IMR-90 (cell line): ENCODE results near the gene C1QTNF7. TPM values are rescaled to one million over a fixed set of nuclear protein-coding genes. Genes with fewer than 3 reads are reported as not detected.

ENCODE experiments used
- ATAC-seq: fragments of 200-7000 bp; cut with Tn5 transposase; 2 replicates; pipeline ENCODE4 v1.9.1; 2020; ENCODE audit warnings: low read depth, mild to moderate bottlenecking, moderate library complexity
- BruUV-seq: library from RNA; stranded (reverse); fragments of 400-500 nt; replicated peaks from 2 replicates; lab custom pipeline; 2021; lab: Mats Ljungman, UMichigan
- CTCF ChIA-PET: fragments of 300-600 bp; formaldehyde crosslinking; extraction: SDS; loops from one replicate; lab custom pipeline; 2021; ENCODE audit warnings: antibody characterized with exemption; lab: Yijun Ruan, JAX
- POLR2A ChIA-PET: fragments of 300-600 bp; sonication (Branson Sonifier 250); formaldehyde crosslinking; loops from one replicate; lab custom pipeline; 2022; ENCODE audit warnings: antibody characterized with exemption; ENCODE audit not compliant: unreplicated experiment; lab: Charles Lee
- DNase-seq: peaks from one replicate; pipeline ENCODE4 v3.0.0; 2013
- H2AFZ ChIP-seq: replicated peaks from 2 replicates; pipeline ENCODE3; 2013; ENCODE audit warnings: low read length, mild to moderate bottlenecking; ENCODE audit not compliant: poor library complexity
- H2AK5ac ChIP-seq: 2 replicates; pipeline ENCODE4 v1.6.1; 2013; ENCODE audit warnings: low read depth, low read length, inconsistent platforms
- H2AK9ac ChIP-seq: replicated peaks from 2 replicates; pipeline ENCODE3; 2013; ENCODE audit warnings: mild to moderate bottlenecking, low read depth, low read length, moderate library complexity; ENCODE audit not compliant: poor library complexity
- H2BK120ac ChIP-seq: 2 replicates; pipeline ENCODE4 v1.6.1; 2013; ENCODE audit warnings: low read depth, low read length, inconsistent platforms
- H2BK15ac ChIP-seq: 3 replicates; pipeline ENCODE4 v1.6.1; 2013; ENCODE audit warnings: low read depth, low read length, inconsistent platforms
- H2BK20ac ChIP-seq: 2 replicates; pipeline ENCODE4 v1.6.1; 2013; ENCODE audit warnings: low read depth, mild to moderate bottlenecking, inconsistent platforms, low read length, moderate library complexity
- H2BK5ac ChIP-seq: 2 replicates; pipeline ENCODE4 v1.6.1; 2013; ENCODE audit warnings: mild to moderate bottlenecking, low read depth, low read length, inconsistent platforms; ENCODE audit not compliant: poor library complexity, severe bottlenecking
- H3K14ac ChIP-seq: replicated peaks from 2 replicates; pipeline ENCODE4 v1.6.1; 2013; ENCODE audit warnings: low read depth, low read length, inconsistent platforms
- H3K18ac ChIP-seq: 2 replicates; pipeline ENCODE4 v1.6.1; 2013; ENCODE audit warnings: low read depth, low read length, control low read depth
- H3K23ac ChIP-seq: 2 replicates; pipeline ENCODE4 v1.6.1; 2013; ENCODE audit warnings: low read depth, low read length, inconsistent platforms
- H3K27ac ChIP-seq: 2 replicates; pipeline ENCODE4 v1.5.1; 2013; ENCODE audit warnings: mild to moderate bottlenecking, control low read depth, low read length; ENCODE audit not compliant: insufficient read depth
- H3K27me3 ChIP-seq: 2 replicates; pipeline ENCODE4 v1.6.1; 2013; ENCODE audit warnings: low read length; ENCODE audit not compliant: control insufficient read depth, insufficient read depth
- H3K36me3 ChIP-seq: 2 replicates; pipeline ENCODE4 v1.6.1; 2013; ENCODE audit warnings: low read length, mixed read lengths; ENCODE audit not compliant: control insufficient read depth, insufficient read depth
- H3K4ac ChIP-seq: 2 replicates; pipeline ENCODE4 v1.6.1; 2013; ENCODE audit warnings: low read depth, low read length, inconsistent platforms
- H3K4me1 ChIP-seq: 2 replicates; pipeline ENCODE4 v1.6.1; 2013; ENCODE audit warnings: low read length, mixed read lengths; ENCODE audit not compliant: control insufficient read depth, insufficient read depth
- H3K4me2 ChIP-seq: 2 replicates; pipeline ENCODE4 v1.6.1; 2013; ENCODE audit warnings: low read depth, mild to moderate bottlenecking, control low read depth, low read length, moderate library complexity
- H3K4me3 ChIP-seq: 2 replicates; pipeline ENCODE4 v1.5.1; 2013; ENCODE audit warnings: low read depth, mild to moderate bottlenecking, control low read depth, low read length, moderate library complexity; ENCODE audit not compliant: insufficient read depth
- H3K56ac ChIP-seq: 2 replicates; pipeline ENCODE4 v1.6.1; 2013; ENCODE audit warnings: low read length, inconsistent platforms; ENCODE audit not compliant: insufficient read depth; ENCODE audit errors: extremely low read depth
- H3K79me1 ChIP-seq, 2 experiments: 2 replicates each; pipeline ENCODE4 v1.6.1; 2013; ENCODE audit warnings: low read length in 2 of 2, inconsistent platforms in 1 of 2, low read depth in 1 of 2
- H3K9ac ChIP-seq: 2 replicates; pipeline ENCODE4 v1.6.1; 2013; ENCODE audit warnings: low read depth, low read length, control low read depth
- H3K9me1 ChIP-seq: 2 replicates; pipeline ENCODE4 v1.6.1; 2013; ENCODE audit warnings: low read length, inconsistent platforms; ENCODE audit not compliant: insufficient read depth
- H3K9me3 ChIP-seq: 2 replicates; pipeline ENCODE4 v1.6.1; 2013; ENCODE audit warnings: low read length; ENCODE audit not compliant: control insufficient read depth, insufficient read depth
- H4K20me1 ChIP-seq: 2 replicates; pipeline ENCODE4 v1.6.1; 2013; ENCODE audit warnings: low read length, inconsistent platforms; ENCODE audit not compliant: insufficient read depth
- H4K5ac ChIP-seq: 2 replicates; pipeline ENCODE4 v1.6.1; 2013; ENCODE audit warnings: mild to moderate bottlenecking, low read depth, low read length, control low read depth
- H4K8ac ChIP-seq, 2 experiments: 2 replicates each; pipeline ENCODE4 v1.6.1; 2013; ENCODE audit warnings: low read depth in 2 of 2, low read length in 2 of 2, control low read depth in 1 of 2, inconsistent platforms in 1 of 2
- H4K91ac ChIP-seq: 2 replicates; pipeline ENCODE4 v1.6.1; 2013; ENCODE audit warnings: low read depth, low read length, inconsistent platforms; ENCODE audit not compliant: insufficient read depth
- BHLHE40 ChIP-seq: fragments of 150-350 bp; IDR thresholded peaks from 2 replicates; pipeline ENCODE4 v1.6.1; 2016; ENCODE audit warnings: mild to moderate bottlenecking, low read depth, low read length
- CEBPB ChIP-seq: IDR thresholded peaks from 2 replicates; pipeline ENCODE4 v1.6.1; 2012; ENCODE audit warnings: low read depth, low read length, improper control_type of control experiment
- CHD1 ChIP-seq: IDR thresholded peaks from 2 replicates; pipeline ENCODE4 v1.6.1; 2012; ENCODE audit warnings: low read depth, low read length, improper control_type of control experiment
- ELK1 ChIP-seq: fragments of 150-350 bp; IDR thresholded peaks from 2 replicates; pipeline ENCODE4 v1.6.1; 2016; ENCODE audit warnings: low read depth, mild to moderate bottlenecking, low read length, moderate library complexity, borderline replicate concordance
- FOS ChIP-seq: fragments of 150-350 bp; IDR thresholded peaks from 2 replicates; pipeline ENCODE4 v1.6.1; 2016; ENCODE audit warnings: low read depth, low read length
- MAZ ChIP-seq: IDR thresholded peaks from 2 replicates; pipeline ENCODE4 v1.6.1; 2012; ENCODE audit warnings: low read depth, mild to moderate bottlenecking, low read length, improper control_type of control experiment, moderate library complexity, borderline replicate concordance
- MXI1 ChIP-seq: IDR thresholded peaks from 2 replicates; pipeline ENCODE4 v1.6.1; 2012; ENCODE audit warnings: low read depth, mild to moderate bottlenecking, low read length, moderate library complexity, borderline replicate concordance
- NFE2L2 ChIP-seq: fragments of 150-350 bp; IDR thresholded peaks from 2 replicates; pipeline ENCODE4 v1.6.1; 2016; ENCODE audit warnings: low read depth, mild to moderate bottlenecking, low read length
- RAD21 ChIP-seq: IDR thresholded peaks from 2 replicates; pipeline ENCODE4 v1.6.1; 2012; ENCODE audit warnings: low read length, improper control_type of control experiment
- RCOR1 ChIP-seq: IDR thresholded peaks from 2 replicates; pipeline ENCODE4 v1.6.1; 2012; ENCODE audit warnings: mild to moderate bottlenecking, low read length, improper control_type of control experiment; ENCODE audit not compliant: insufficient replicate concordance
- RFX5 ChIP-seq: IDR thresholded peaks from 2 replicates; pipeline ENCODE4 v1.8.0; 2012; ENCODE audit warnings: low read depth, mild to moderate bottlenecking, low read length, moderate library complexity
- SMC3 ChIP-seq: fragments of 150-350 bp; IDR thresholded peaks from 2 replicates; pipeline ENCODE4 v1.6.1; 2016; ENCODE audit warnings: low read depth, mild to moderate bottlenecking, antibody characterized with exemption, low read length, moderate library complexity
- WGBS, 2 experiments: methylation state at CpG; one replicate each; pipeline versions ENCODE4 v1.1.5 to v1.1.7; 2013; ENCODE audit warnings: missing lambda C conversion rate in 2 of 2; ENCODE audit not compliant: insufficient read length in 1 of 2; ENCODE audit errors: extremely low coverage in 2 of 2; 5-methylcytosine and 5-hydroxymethylcytosine counted together
- dilution Hi-C: fragments of 300-500 bp; cut with HindIII; formaldehyde crosslinking; loops from one replicate; pipeline ENCODE4 v1.14.3; 2018; ENCODE audit warnings: low sequenced_read_pairs; ENCODE audit not compliant: unreplicated experiment
- in situ Hi-C: fragments of 300-500 bp; cut with MboI; formaldehyde crosslinking; loops from 3 replicates; pipeline ENCODE4 v1.14.3; 2019; ENCODE audit warnings: low sequenced_read_pairs, inconsistent platforms, mixed read lengths
- intact Hi-C: fragments of 100-400 bp; cut with micrococcal nuclease; formaldehyde crosslinking; loops from 2 replicates; pipeline ENCODE4 v1.10.0; 2022
- polyA plus RNA-seq, 3 experiments: library from polyadenylated mRNA; depleted of rRNA; stranded (reverse); fragments of >200 nt; gene quantifications; 2 replicates each; pipeline ENCODE4 v1.2.3, GENCODE V29; 2012; ENCODE audit warnings: low replicate concordance in 1 of 3
- total RNA-seq: library from RNA; depleted of rRNA; stranded (reverse); fragments of >200 nt; gene quantifications from 2 replicates; pipeline ENCODE4 v1.2.3, GENCODE V29; 2012
- TF ChIP-seq, protein P1 (sequence below): fragments of 150-350 bp; IDR thresholded peaks from 2 replicates; pipeline ENCODE4 v1.6.1; 2017; ENCODE audit warnings: mild to moderate bottlenecking, antibody characterized with exemption, low read length, low read depth
- TF ChIP-seq, protein P2 (sequence below): conservative IDR thresholded peaks from 2 replicates; pipeline ENCODE4 v1.5.1; 2012; ENCODE audit warnings: mild to moderate bottlenecking, low read depth, low read length, improper control_type of control experiment

Gene C1QTNF7
- total and polyA plus RNA-seq, 2 of the 4 experiments (the other 2 are of a cell fraction): 0.12 to 0.18 TPM

DNA sequence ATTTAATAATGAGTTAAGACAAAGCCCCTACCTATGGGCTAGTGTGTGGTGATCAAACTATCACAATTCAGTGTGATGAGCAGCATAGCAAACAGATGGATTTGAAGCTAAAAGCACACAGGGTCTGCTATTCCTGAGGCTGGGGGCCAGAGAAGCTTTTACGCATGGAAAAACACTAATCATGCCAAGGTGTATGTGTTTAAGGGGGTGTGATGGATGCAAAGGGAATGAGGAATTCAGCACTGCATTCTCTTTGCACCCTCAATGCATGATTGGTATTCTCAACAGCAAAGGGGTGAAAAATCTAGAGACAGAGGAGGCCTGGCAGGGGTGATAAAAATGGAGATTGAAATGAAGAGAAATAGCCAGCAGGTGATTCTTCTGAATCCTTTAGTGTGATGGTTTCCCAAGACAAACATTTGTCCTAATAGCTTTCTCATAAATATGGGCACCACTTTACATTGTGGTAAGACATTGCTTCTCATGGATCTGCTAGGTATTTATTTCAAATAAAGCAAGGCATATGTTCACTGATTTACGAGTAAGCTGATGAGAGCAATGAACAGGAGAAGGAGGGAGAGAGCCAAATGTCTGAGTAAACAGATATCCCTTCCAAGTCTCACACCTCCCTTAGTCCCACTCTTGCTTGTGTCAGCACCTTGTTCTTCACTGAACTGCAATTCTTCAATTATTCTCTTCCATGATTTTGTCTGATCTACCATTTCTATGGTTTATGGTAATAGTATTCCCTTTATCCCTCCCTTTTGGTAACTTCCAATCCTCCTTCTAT lies 15.7 kb downstream of the C1QTNF7 start:
- Histone ChIP-seq H4K8ac (no peak overlapping the region), H3K9me3 (no peaks in the 10 kb centered on the region), H2AFZ (no peak overlapping the region), H3K36me3 (no peaks in the 10 kb centered on the region), H3K9me1 (no peaks in the 10 kb centered on the region), H3K79me1 (no peaks in the 10 kb centered on the region), H2AK5ac (no peak overlapping the region), H2BK20ac (no peak overlapping the region), H3K4me1 (no peaks in the 10 kb centered on the region; the same call in 1 of the 2 replicates), H3K9ac (no peak overlapping the region), H2AK9ac (no peak overlapping the region), H3K4me3 (no peak overlapping the region), H3K56ac (no peak overlapping the region), H4K5ac (no peak overlapping the region), H4K20me1 (no peaks in the 10 kb centered on the region), H2BK120ac (no peak overlapping the region), H2BK15ac (no peak overlapping the region), H4K91ac (no peak overlapping the region), H2BK5ac (no peak overlapping the region), H3K14ac (no peak overlapping the region), H3K27ac (no peak overlapping the region), H3K27me3 (no peaks in the 10 kb centered on the region), H3K18ac (no peak overlapping the region), H3K23ac (no peak overlapping the region), H3K4me2 (no peak overlapping the region), H3K4ac (no peak overlapping the region)
- ATAC-seq: no peak
- no peak for DNase-seq
- BruUV-seq: no TSS peak
- ChIA-PET POLR2A (no interaction called here), CTCF (no interaction called here)
- intact Hi-C loops (no loop called here), in situ Hi-C loops (no loop called here), dilution Hi-C loops (no loop called here)
- TF ChIP-seq, protein P1, sequence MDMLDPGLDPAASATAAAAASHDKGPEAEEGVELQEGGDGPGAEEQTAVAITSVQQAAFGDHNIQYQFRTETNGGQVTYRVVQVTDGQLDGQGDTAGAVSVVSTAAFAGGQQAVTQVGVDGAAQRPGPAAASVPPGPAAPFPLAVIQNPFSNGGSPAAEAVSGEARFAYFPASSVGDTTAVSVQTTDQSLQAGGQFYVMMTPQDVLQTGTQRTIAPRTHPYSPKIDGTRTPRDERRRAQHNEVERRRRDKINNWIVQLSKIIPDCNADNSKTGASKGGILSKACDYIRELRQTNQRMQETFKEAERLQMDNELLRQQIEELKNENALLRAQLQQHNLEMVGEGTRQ: no peak
- TF ChIP-seq, protein P2, sequence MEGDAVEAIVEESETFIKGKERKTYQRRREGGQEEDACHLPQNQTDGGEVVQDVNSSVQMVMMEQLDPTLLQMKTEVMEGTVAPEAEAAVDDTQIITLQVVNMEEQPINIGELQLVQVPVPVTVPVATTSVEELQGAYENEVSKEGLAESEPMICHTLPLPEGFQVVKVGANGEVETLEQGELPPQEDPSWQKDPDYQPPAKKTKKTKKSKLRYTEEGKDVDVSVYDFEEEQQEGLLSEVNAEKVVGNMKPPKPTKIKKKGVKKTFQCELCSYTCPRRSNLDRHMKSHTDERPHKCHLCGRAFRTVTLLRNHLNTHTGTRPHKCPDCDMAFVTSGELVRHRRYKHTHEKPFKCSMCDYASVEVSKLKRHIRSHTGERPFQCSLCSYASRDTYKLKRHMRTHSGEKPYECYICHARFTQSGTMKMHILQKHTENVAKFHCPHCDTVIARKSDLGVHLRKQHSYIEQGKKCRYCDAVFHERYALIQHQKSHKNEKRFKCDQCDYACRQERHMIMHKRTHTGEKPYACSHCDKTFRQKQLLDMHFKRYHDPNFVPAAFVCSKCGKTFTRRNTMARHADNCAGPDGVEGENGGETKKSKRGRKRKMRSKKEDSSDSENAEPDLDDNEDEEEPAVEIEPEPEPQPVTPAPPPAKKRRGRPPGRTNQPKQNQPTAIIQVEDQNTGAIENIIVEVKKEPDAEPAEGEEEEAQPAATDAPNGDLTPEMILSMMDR: no peak
- TF ChIP-seq RFX5 (no peak), CEBPB (no peak), MAZ (no peak), RCOR1 (no peak), CHD1 (no peak), SMC3 (no peak), NFE2L2 (no peak), BHLHE40 (no peak), MXI1 (no peak), ELK1 (no peak), FOS (no peak), RAD21 (no peak)
- no CpG with 5 or more reads among the region's 2 CpGs for WGBS, 2 experiments
